Renal cortex interstitium (tissue), 11 donors: ENCODE results near the gene ARGLU1. TPM values are rescaled to one million over a fixed set of nuclear protein-coding genes. Genes with fewer than 3 reads are reported as not detected.

ENCODE experiments used
- DNase-seq, 11 donors: peaks; one replicate each; pipeline ENCODE4 v3.0.0-alpha.2; 2013; ENCODE audit warnings: low read depth in 9 of 11, low spot score in 4 of 11; ENCODE audit errors: extremely low read depth in 1 of 11
- polyA plus RNA-seq, 3 donors: library from polyadenylated mRNA; unstranded; fragments of 120-200 nt; gene quantifications; one replicate each; pipeline ENCODE4 v1.2.1, GENCODE V29; 2013; ENCODE audit not compliant: insufficient read length in 3 of 3

The ARGLU1 gene
- polyA plus RNA-seq, 3 donors: 338 to 417 (median 379) TPM

DNA sequence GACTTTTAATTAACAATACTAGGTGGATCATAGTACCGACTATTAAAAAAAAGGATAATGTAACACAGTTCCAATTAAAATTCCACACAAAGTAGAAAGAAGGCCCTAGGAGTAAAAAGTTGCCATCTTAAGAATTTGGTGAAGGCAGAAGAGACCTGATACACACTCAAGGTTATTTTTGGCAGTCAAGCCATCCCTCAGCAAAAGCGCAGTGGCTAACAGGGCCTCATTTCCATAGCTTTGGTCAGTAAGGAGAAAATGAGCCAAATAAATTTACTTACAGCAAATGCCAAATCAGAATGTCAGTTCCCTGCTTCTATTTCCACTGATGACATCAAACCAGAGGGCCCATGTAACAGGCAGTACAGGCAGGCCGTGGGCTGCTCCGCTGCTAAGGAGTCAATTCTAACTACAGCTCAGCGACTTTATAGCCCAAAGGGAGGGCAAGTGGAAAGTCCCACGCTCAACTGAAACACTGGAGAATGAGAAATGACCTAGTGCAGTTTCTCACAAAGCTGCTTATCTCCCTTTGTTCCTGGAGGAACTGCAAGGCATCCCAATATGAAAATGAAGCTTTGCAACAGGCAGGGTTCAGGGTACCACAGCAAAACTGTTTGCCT, 6.3 kb downstream of the ARGLU1 start:
- DNase-seq: peak in 2 of 11 donors; percentile 28 to 30

DNA sequence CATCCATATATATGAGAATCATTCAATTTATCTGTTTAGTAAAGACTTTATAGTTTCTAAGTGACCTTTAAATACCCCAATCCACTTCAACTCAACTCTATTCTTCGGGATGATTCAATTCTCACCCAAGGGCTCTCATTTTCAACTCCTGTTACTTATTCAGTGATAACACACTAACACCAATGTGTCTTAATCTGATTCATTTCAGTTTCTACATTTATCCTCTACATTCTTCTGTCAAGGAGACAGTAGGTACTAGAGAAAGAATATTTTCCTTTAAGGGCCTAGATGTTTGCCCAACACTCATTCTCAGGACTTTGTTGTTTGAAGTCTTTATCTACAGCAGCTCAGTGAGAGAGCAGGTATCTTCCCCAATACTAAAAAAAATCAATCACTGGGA, 7.1 kb downstream of the ARGLU1 start:
- DNase-seq: no peak

DNA sequence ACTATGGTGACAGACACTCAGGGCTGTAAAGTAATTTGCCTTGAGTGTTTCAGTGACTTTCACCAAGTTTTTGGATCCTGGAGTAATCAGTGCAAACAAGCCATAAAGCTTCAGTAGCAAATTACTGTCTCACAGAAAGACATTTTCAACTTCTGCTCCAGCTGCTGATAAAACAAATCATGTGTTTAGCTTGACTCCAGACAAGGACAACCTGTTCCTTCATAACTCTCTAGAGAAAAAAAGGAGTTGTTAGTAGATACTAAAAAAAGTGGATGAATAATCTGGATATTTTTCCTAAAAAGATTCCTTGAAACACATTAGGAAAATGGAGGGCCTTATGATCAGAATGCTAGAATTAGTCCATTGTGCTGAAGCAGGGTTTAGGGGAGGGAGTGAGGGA, 9.4 kb downstream of the ARGLU1 start:
- DNase-seq: no peak

DNA sequence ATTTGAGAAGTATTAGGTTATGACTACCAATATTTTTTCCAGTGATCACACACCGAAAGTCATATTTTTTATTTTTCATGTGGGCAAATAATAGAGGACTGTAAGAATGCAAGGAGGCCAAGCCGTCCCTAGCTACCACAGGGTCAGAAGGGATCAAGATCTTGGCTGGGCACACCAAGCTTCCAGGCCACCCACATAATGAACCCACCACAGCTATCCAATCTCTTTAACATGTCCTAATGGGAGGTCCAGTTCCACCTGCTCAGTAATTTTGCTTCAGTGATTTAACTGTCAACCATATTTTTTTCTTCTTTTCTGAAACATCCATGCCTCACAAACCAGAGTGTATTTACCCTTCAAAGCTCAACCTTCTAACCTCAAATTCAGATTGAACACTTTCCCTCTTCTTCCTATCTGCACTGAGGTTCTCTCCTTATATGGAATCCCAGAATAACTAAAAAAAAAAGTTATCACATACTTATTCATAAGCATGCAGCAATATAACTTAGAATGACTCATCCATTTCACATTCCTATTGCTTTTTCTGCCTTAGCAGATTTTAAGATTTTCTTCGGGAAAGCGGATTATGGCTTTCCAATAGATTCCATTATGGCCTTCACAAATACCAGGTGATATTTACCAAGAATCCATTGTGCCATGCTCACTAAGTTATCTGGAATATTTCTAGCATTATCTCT, 12.2 kb downstream of the ARGLU1 start:
- no peak for DNase-seq

DNA sequence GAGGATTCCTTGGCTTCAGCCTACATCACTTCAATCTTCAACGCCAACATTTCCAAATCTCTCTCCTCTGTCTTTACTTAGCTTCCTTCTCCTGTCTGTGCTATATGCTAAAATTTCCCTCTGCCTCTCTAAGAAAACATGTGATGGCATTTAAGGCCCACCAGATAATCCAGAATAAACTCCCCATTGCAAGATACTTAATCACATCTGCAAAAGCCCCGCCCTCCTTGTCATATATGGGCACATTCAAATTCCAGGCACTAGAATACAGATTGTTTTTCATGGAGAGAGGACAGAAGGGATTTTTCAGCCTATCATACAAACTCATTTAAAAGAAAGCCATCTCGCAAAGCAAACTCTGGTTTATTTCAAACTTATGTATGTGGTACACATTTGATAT, 16.2 kb downstream of the ARGLU1 start:
- no peak for DNase-seq

DNA sequence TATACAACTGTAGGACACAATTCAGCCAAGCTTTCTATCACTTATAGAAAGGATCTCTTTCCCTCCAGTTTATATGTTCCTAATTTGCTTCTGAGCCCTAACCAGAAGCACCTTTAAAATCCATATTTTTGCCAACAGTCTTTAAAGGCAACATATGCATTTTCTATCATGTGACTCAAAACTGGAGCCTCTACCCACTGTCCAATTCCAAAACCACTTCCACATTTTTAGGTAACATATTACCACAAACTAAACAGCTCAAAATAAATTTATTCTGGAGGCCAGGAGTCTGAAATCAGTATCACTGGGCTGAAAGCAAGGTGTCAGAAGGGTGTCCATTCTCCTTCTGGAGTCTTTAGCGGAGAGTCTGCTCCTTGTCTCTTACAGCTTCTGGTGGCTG, 16.6 kb downstream of the ARGLU1 start:
- DNase-seq: no peak

DNA sequence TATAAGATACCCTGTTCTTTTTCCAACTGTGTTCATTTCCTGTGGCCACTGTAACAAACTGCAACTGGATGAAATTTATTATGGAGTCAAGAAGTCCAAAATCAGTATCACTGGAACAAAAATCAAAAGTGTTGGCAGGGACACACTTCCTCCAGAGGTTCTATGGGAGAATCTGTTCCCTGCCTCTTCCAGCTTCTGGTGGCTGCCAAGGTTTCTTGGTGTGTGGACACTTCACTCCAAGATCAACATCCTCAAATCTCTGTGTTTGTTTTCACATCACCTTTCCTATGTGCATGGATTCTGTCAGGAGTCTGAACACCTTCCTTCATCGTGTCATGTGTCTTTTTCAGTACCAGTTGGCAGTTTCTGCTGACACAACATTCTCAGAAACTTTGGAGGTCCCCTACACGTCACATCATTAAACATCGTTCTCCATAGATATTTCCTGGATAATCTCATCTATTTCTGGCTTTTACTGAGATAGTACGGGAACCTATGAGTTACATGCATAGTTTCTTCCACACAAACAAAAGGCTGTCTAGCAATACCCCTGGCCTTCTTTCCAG, 17.3 kb downstream of the ARGLU1 start:
- DNase-seq: no peak

DNA sequence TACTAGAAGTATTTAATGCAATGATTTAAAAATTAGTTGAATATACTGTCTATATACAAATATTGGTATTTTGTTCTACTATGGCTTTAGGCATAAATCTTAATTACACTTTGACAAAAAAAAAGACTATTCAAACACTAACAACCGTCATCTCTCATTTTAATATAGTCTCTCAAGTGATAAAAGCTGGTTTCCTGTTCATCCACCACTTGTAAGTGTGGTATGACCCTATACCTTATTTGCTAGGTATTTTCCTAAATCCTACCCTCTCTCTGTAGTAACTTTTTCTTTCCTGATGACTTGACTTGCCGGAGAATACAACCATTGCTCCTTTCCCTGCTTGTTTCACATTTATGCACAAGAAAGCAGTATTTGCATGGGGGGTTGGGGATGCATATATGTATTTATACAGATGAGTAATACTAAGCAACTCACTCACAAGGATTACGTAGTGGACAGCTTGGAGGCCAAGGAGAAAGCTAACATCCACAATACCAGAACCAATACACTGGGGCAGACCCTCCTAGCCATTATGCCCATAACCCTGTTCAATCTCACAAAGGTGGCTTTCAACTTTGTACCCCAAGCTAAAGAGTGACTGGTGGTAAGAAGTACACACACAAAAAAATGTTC, 19.8 kb downstream of the ARGLU1 start:
- DNase-seq: no peak

DNA sequence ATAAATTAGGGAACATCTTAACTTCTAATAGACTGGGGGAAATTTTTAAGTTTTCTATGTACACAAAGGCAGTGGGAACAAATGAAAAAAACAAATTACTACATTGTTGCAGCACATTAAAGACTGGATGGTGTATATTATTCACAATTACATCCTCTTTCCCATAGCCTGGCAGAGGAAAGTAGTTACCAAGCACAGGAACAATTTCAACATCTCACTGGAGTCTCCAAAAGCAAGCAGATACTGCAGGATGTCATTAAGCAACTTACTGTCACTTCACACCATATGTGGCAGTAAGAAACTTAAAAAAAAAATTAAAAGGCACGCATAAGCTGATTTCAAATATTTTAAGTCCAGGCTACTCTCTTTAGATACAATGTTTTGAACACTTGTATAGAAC, 26.1 kb downstream of the ARGLU1 start:
- no peak for DNase-seq

DNA sequence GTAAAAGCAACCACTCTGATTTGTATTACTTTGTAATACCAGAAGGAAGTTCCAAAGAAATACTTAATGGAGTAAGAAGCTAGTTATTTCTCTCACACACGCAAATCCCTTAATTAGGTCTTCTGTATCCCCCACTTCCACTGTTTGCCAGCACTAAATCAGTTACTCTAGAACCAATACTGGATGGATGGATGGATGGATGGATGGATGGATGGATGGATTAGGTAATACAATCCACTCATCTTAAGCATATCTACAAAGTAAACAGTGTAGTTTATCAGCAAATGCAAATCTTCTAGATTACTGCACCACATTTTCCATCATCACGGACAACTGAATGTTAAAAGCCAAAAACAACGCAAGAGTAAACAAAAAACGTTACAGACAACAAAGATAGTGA, 27.3 kb downstream of the ARGLU1 start:
- DNase-seq: no peak

DNA sequence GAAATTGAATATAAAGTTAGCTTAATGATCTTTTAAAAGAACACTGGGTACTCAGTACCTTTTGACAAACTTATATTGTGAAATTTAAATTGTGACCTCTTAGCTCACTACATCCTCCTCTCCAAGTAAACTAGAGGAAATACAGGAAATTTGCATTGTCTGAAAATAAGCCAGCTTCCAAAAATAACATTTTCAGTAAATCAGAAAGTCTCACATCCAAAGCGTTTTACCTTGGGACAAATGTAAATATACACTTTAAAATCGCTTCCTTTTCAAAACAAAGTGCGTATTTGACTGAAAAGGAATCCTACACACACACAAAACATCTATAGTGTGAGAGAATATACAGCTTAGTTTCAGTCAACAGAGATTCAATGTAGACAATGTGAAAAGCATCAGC, 30.4 kb downstream of the ARGLU1 start:
- no peak for DNase-seq

DNA sequence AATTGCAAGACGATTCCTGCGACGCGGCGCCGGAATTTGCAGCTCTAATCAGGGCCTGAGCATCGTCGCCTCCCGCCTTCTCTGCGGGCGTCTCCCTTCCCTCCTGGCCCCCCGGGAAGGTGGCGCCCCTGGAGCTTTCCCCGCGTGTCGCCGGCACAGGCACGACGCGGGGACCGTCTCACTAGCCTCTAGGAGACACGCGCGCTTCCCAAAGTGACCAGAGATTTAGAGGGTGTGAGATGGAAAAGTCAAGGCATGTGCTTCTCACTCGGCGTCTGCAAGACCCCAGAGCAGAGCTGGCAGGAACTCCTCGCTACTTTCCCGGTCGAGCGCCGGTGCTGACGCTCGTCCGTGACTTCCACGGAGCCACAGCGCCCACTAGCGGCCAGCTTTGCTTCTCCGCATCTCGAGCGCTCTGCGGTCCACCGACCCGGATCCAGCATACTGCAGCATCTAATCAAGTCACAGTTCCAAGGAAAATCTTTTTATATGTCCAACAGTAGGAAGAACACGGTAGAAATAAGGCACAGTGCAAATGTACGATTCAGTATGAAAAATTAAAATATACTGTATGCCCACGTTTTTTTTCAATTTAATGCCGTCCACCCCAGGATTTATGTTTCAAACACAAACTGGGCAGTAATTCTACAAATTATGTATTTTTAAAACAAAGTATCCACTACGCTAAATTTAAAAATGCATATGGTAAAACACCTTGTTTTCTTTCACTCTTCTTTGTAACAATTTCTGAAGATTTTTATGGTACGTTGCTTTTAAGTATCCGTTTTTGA, 31.5 kb downstream of the ARGLU1 start:
- peak in 10 of 11 donors; percentile 84 to 94 (median 92) for DNase-seq

DNA sequence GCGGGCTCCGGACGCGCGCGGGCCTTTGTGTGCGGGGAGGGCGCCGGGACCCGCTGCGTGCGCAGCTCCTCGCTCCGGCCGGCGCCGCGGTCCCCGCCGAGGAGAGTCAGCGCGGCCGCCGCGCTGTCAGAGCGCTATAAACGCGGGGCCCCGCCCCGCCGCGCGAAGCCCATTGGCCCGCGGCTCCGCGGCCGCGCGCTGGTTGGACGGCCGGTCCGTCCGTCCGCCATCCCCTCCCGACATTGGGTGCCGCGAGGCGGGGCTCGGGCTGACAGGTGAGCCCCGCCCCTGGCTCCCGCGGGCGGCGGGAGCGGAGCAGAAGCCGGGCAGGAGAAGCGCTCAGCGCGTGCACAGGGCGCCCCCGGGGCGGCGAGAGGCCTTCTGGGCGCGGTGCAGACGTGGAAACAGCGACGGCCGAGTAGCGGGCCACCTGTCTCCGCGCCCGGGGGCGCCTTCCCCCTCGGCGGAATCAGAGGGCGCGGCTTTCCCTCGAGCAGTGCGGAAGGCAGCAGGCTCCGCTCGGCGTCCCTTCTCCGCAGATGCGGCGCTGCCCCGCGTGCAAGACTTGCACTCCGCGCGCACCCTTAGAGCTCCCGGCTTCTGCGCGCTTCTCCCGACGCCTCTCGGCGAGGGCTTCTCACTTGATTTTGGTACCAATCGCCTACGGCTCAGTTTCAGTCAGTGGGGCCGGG, 32.2 kb downstream of the ARGLU1 start, which contains the start of gene EFNB2:
TSS of gene EFNB2 (minus strand) at position 111 of the 692 bp plus-strand sequence. CDS start 698 bp downstream, outside the sequence.
- peak in 9 of 11 donors; percentile 82 to 93 (median 89) for DNase-seq

DNA sequence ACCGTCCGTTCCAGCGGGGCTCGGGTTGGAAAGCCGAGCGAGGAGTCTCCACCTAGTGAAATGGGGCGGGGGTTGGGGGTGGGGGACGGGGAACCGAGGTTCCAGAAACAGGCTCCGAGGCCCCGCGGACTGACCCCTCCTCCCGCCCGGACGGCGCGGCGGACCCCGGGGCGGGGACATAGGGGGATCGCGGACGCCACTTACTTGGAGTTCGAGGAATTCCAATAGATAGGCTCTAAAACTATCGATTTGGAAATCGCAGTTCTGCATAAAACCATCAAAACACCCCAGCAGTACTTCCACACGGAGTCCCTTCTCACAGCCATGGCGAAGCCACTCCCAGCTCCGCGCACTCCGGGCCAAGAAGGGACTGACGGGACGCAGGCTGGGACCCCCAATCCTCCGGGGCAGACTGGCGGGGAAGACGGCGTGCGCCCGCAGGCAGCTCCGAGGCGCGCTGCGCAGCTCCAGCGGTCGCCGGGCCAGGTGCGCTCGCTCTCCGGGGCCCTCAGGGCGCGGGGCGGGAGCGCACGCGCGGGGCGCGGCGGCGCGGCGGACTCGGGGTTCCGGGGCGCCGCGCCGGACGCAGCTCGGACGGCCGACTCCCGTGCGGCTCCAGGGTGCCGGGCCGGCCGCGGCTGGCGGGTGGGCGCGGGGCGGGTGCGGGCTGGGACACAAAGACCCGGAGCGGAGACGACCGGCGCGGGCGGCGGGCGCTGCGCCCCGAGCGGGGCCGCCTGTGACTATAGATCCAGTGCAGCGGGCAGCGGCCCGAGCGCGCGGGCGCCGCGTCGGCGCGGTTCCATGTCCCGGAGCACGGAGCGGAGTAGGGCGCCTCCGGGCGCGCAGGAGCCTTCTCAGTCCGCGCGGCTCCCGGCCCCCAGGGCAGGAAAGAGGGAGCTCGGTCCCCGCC, 33.0 kb downstream of the ARGLU1 start:
- no peak for DNase-seq

DNA sequence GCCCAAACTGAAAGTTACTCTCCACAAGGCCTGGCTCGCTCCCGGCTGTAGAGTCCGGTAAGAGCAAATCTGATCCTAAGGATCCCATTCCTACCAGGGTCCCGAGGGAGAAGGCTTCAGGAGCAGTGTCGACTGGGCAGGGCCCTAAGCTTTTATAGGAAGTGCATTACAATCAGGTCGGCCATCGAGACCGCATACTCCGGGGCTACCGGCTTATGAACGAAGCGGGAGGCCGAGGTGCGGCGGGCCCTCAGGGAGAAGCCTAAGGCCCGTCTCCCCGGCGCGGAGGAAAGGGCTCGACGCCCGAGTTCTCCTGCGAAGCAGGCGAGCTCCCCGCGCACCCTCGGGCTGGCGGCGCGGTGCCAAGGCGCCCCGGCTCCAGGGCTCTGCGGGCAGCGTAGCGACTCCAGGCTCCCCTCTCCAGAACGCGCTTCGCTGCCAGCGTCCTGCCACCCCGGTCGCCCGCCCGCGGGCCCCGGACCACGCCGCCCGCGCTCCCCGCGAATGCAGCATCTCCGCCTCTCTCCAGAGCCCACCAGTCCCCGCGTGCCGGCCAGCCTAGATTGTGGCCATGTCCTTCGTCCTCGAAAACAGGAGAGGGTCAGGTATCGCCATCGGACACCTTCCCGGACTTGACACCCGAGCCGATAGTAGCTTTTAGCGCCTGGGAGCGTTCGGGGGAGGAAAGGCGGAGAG, 33.8 kb downstream of the ARGLU1 start:
- no peak for DNase-seq

DNA sequence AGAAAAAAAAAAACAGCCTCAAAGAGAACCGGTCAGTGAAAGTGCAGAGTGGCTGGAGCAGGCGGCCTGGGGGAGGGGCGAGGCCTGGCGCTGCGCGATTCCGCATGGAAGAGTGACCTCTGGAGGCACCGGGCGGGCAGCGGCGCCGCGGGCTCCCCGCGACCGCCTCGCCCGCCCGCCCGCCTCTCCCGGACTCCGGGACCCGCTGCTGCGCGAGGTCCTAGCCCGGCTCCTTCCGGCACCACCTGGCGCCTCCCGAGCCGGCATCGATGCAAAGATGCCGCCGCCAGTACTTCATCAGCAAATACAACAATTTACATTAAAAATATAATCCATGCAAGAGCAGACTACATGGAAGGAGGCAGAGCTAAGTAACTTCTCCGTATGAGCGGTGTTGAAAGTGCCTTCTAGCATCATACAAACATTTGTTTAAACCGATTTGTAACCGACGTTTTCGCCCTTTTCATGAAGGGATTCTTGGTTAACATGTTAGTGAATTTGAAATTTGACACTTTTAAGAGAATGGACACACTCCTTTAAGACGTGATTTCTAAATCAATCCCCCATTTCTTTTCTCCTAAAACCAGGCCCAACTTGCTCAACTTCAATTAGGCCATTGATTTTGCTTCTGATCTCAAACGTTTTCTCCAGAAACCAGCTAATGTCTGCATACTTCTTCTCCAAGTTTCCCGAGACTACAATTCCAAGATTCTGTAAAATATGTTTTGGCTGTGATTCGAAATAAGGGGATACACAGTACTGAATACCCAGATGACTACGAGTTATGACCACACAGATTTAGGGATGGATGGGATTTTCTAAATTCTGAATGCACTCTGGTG, 34.6 kb downstream of the ARGLU1 start:
- peak in 7 of 11 donors; percentile 77 to 84 (median 81) for DNase-seq
